GM23338 (cell line): ENCODE data around the gene SCP2. TPM values are rescaled to one million over a fixed set of nuclear protein-coding genes. Genes with fewer than 3 reads are reported as not detected.

Experiments
- ATAC-seq: fragments of 200-7000 bp; cut with Tn5 transposase; 3 replicates; pipeline ENCODE4 v1.9.1; 2020
- DNase-seq: peaks from one replicate; pipeline ENCODE4 v3.0.0-alpha.2; 2015; ENCODE audit warnings: low spot score
- H2AFZ ChIP-seq: fragments of 200-600 bp; sonication (generic); 2 replicates; pipeline ENCODE4 v1.8.0; 2016; ENCODE audit warnings: antibody characterized with exemption, mild to moderate bottlenecking, moderate library complexity
- H3F3A ChIP-seq: fragments of 200-600 bp; sonication (generic); replicated peaks from 2 replicates; pipeline ENCODE4 v1.8.0; 2017; ENCODE audit warnings: antibody characterized with exemption, mixed run types, low read depth
- H3K27ac ChIP-seq: fragments of 200-600 bp; sonication (generic); 2 replicates; pipeline ENCODE4 v1.6.1; 2016; ENCODE audit warnings: low read depth
- H3K27me3 ChIP-seq: fragments of 200-600 bp; sonication (generic); 2 replicates; pipeline ENCODE4 v1.8.0; 2016; ENCODE audit warnings: mild to moderate bottlenecking, mixed run types, moderate library complexity; ENCODE audit not compliant: insufficient read depth
- H3K36me3 ChIP-seq: fragments of 200-600 bp; sonication (generic); 2 replicates; pipeline ENCODE4 v1.8.0; 2016; ENCODE audit warnings: mild to moderate bottlenecking; ENCODE audit not compliant: insufficient read depth
- H3K4me1 ChIP-seq: fragments of 200-600 bp; sonication (generic); 2 replicates; pipeline ENCODE4 v1.8.0; 2016; ENCODE audit warnings: mild to moderate bottlenecking, moderate library complexity; ENCODE audit not compliant: insufficient read depth
- H3K4me2 ChIP-seq: fragments of 200-600 bp; sonication (generic); 2 replicates; pipeline ENCODE4 v1.7.1; 2017; ENCODE audit warnings: mixed run types
- H3K4me3 ChIP-seq: fragments of 200-600 bp; sonication (generic); 2 replicates; pipeline ENCODE4 v1.6.1; 2016; ENCODE audit warnings: mixed run types
- H3K79me2 ChIP-seq: fragments of 200-600 bp; sonication (generic); replicated peaks from 2 replicates; pipeline ENCODE4 v1.8.0; 2017; ENCODE audit warnings: mild to moderate bottlenecking; ENCODE audit not compliant: insufficient read depth
- H3K9me2 ChIP-seq: fragments of 200-600 bp; sonication (generic); 2 replicates; pipeline ENCODE4 v1.8.0; 2017; ENCODE audit not compliant: insufficient read depth
- H4K20me1 ChIP-seq: fragments of 200-600 bp; sonication (generic); replicated peaks from 2 replicates; pipeline ENCODE4 v1.8.0; 2017; ENCODE audit warnings: mild to moderate bottlenecking; ENCODE audit not compliant: insufficient read depth
- H3K27ac Mint-ChIP-seq: 2 replicates; pipeline ENCODE4 v1.8.0; 2020; ENCODE audit warnings: inconsistent platforms, mild to moderate bottlenecking, moderate library complexity, mixed read lengths
- H3K27me3 Mint-ChIP-seq: 3 replicates; pipeline ENCODE4 v1.8.0; 2022; ENCODE audit warnings: low read depth, mild to moderate bottlenecking, moderate library complexity, mixed read lengths, inconsistent platforms; ENCODE audit not compliant: insufficient read depth, poor library complexity
- H3K36me3 Mint-ChIP-seq: 3 replicates; pipeline ENCODE4 v1.8.0; 2021; ENCODE audit warnings: low read depth, mild to moderate bottlenecking, inconsistent platforms, moderate library complexity, mixed read lengths
- H3K4me1 Mint-ChIP-seq: 3 replicates; pipeline ENCODE4 v1.8.0; 2020; ENCODE audit warnings: mild to moderate bottlenecking, inconsistent platforms, mixed read lengths
- H3K4me3 Mint-ChIP-seq: 3 replicates; pipeline ENCODE4 v1.8.0; 2021; ENCODE audit warnings: moderate library complexity, mild to moderate bottlenecking, inconsistent platforms, mixed read lengths
- H3K9me3 Mint-ChIP-seq: 3 replicates; pipeline ENCODE4 v1.8.0; 2020; ENCODE audit warnings: moderate library complexity, mild to moderate bottlenecking, inconsistent platforms, mixed read lengths
- CREB1 ChIP-seq: fragments of 250-450 bp; sonication (Bioruptor Pico); IDR thresholded peaks from 2 replicates; pipeline ENCODE4 v1.5.0; 2020; ENCODE audit warnings: low read depth, mild to moderate bottlenecking, moderate library complexity
- ETS1 ChIP-seq: IDR thresholded peaks from 2 replicates; pipeline ENCODE4 v1.6.1; 2016; ENCODE audit warnings: antibody characterized with exemption
- EZH2 ChIP-seq: fragments of 200-600 bp; sonication (generic); IDR thresholded peaks from one replicate; pipeline ENCODE4 v1.8.0; 2017; ENCODE audit warnings: antibody characterized with exemption, mild to moderate bottlenecking, low read depth; ENCODE audit not compliant: unreplicated experiment
- EZH2phosphoT487 ChIP-seq: fragments of 200-600 bp; sonication (generic); IDR thresholded peaks from one replicate; pipeline ENCODE4 v1.8.1; 2018; ENCODE audit warnings: antibody characterized with exemption; ENCODE audit not compliant: unreplicated experiment
- JUNB ChIP-seq: IDR thresholded peaks from one replicate; pipeline ENCODE4 v1.6.1; 2016; ENCODE audit warnings: antibody characterized with exemption; ENCODE audit not compliant: unreplicated experiment
- NANOG ChIP-seq: IDR thresholded peaks from 2 replicates; pipeline ENCODE4 v1.6.1; 2016; ENCODE audit warnings: antibody characterized with exemption, borderline replicate concordance
- POLR2AphosphoS5 ChIP-seq: IDR thresholded peaks from 2 replicates; pipeline ENCODE4 v1.6.1; 2016; ENCODE audit warnings: antibody characterized with exemption, low read depth
- REST ChIP-seq: IDR thresholded peaks from one replicate; pipeline ENCODE4 v1.6.1; 2018; ENCODE audit warnings: antibody characterized with exemption; ENCODE audit not compliant: unreplicated experiment
- STAT1 ChIP-seq: IDR thresholded peaks from one replicate; pipeline ENCODE4 v1.6.1; 2016; ENCODE audit warnings: antibody characterized with exemption; ENCODE audit not compliant: unreplicated experiment
- ZNF114 ChIP-seq: fragments of 250-450 bp; sonication (Bioruptor Pico); IDR thresholded peaks from 2 replicates; pipeline ENCODE4 v1.5.0; 2020; ENCODE audit warnings: mild to moderate bottlenecking, moderate library complexity
- polyA plus RNA-seq: library from polyadenylated mRNA; unstranded; fragments of >200 nt; fragmentation: Nextera tagmentation; extraction: Ambion mirVana; gene quantifications from 2 replicates; pipeline ENCODE4 v1.2.1, GENCODE V29; 2016
- total RNA-seq: library from RNA; depleted of rRNA; stranded (reverse); fragments of >200 nt; shearing (Covaris generic); gene quantifications from 2 replicates; pipeline ENCODE4 v1.2.3, GENCODE V29; 2014

SCP2 gene
- total and polyA plus RNA-seq, 2 experiments from 2014 or later, result 66.3 to 116 TPM

- TF ChIP-seq REST (no peak), ZNF114 (CRISPR knock-in tag) (peak; percentile 39; the same call in 1 of the 2 replicates), CREB1 (CRISPR knock-in tag) (no peak), POLR2AphosphoS5 (no peak), EZH2phosphoT487 (no peak)
These were observed 49.3 kb downstream of the SCP2 start (continued) for GRCh38 chr1:52976183-52977035.

- Histone ChIP-seq H3K36me3 (no peaks in the 10 kb centered on the region), H3K27ac (no peak overlapping the region), H3K4me3 (no peak overlapping the region), H4K20me1 (no peaks in the 10 kb centered on the region), H2AFZ (no peak overlapping the region), H3F3A (no peaks in the 10 kb centered on the region), H3K27me3 (no peaks in the 10 kb centered on the region), H3K9me2 (no peaks in the 10 kb centered on the region), H3K4me2 (no peak overlapping the region), H3K4me1 (peaks cover 11% of the 10 kb centered on the region), H3K79me2 (no peaks in the 10 kb centered on the region)
- Mint-ChIP-seq H3K9me3 (no peaks in the 10 kb centered on the region), H3K27me3 (peaks cover 2% of the 10 kb centered on the region), H3K27ac (no peak overlapping the region), H3K4me1 (peaks cover 18% of the 10 kb centered on the region), H3K4me3 (no peak overlapping the region), H3K36me3 (no peaks in the 10 kb centered on the region)
- DNase-seq (no peak), ATAC-seq (no peak)
- no peak for TF ChIP-seq EZH2
- TF ChIP-seq EZH2phosphoT487, result no peak
- no peak for TF ChIP-seq POLR2AphosphoS5
- no peak for TF ChIP-seq ETS1
- no peak for TF ChIP-seq STAT1
- TF ChIP-seq CREB1 (CRISPR knock-in tag), result no peak
- TF ChIP-seq ZNF114 (CRISPR knock-in tag), result no peak
- TF ChIP-seq JUNB, result no peak
- no peak for TF ChIP-seq REST
- TF ChIP-seq NANOG, result no peak
These were observed 51.0 kb downstream of the SCP2 start for GRCh38 chr1:52978045-52978444.
